ENCODE data around the gene MOAP1.
"Not testable (repeated sequence)": the region's sequence is repeated elsewhere in the genome, so short reads cannot be mapped to it uniquely, and the experiment has no call there.

The MOAP1 gene

GRCh38 chr14:93184391-93185348 lies at the start of gene MOAP1, which contains the start of gene LYSET:
TSS of gene MOAP1 (minus strand) at chr14:93184897. CDS start at chr14:93184242, 655 bp downstream.
TSS of gene LYSET (plus strand) at chr14:93185317. CDS start at chr14:93185406, 89 bp downstream.
- TF ChIP-seq CTCF (IDR thresholded peaks at IDR 0.05; ENCODE audit: low read depth, low read length): peak; percentile 27
- Histone ChIP-seq H3K36me3 (peaks cover 51% of the 10 kb centered on the region), H3K27ac (peak within 1 kb of the TSS; percentile 88)

DNA sequence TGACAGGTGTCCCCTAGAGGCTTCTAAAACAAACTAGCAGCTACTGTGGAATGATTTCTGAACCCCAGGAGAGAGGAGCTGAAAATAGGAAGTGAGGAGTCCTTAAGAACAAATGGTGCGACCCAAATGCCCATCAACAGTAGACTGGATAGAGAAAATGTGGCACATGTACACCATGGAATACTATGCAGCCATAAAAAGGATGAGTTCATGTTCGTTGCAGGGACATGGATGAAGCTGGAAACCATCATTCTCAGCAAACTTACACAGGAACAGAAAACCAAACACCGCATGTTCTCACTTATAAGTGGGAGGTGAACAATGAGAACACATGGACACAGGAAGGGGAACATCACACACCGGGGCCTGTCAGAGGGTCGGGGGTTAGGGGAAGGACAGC lies 48.4 kb upstream of the MOAP1 start:
- H3K9me3 ChIP-seq (ENCODE audit: severe bottlenecking); H3K4me3 ChIP-seq (ENCODE audit: low read depth, low read length); H3K27me3 ChIP-seq (ENCODE audit: insufficient read depth, low read depth, severe bottlenecking); H3K27ac ChIP-seq; DNase-seq; H3K36me3 ChIP-seq: not testable (repeated sequence)

More at GRCh38 chr14:93184391-93185348, at the start of gene MOAP1, which contains the start of gene LYSET:
- H3K4me3 ChIP-seq (ENCODE audit: low read depth, low read length): peak within 1 kb of the TSS; percentile 84
- peak; percentile 92 for DNase-seq
- no peaks in the 10 kb centered on the region for H3K27me3 ChIP-seq (ENCODE audit: insufficient read depth, low read depth, severe bottlenecking)
- no peaks in the 10 kb centered on the region for H3K9me3 ChIP-seq (ENCODE audit: severe bottlenecking)

GRCh38 chr14:93232159-93232558 lies 47.5 kb upstream of the MOAP1 start:
- no peak for TF ChIP-seq CTCF (IDR thresholded peaks at IDR 0.05; ENCODE audit: low read depth, low read length)
- Histone ChIP-seq H3K4me3 (ENCODE audit: low read depth, low read length) (no peak overlapping the region), H3K27me3 (ENCODE audit: insufficient read depth, low read depth, severe bottlenecking) (no peaks in the 10 kb centered on the region), H3K36me3 (peaks cover 19% of the 10 kb centered on the region), H3K9me3 (ENCODE audit: severe bottlenecking) (no peaks in the 10 kb centered on the region), H3K27ac (no peak overlapping the region)
- no peak for DNase-seq

DNA sequence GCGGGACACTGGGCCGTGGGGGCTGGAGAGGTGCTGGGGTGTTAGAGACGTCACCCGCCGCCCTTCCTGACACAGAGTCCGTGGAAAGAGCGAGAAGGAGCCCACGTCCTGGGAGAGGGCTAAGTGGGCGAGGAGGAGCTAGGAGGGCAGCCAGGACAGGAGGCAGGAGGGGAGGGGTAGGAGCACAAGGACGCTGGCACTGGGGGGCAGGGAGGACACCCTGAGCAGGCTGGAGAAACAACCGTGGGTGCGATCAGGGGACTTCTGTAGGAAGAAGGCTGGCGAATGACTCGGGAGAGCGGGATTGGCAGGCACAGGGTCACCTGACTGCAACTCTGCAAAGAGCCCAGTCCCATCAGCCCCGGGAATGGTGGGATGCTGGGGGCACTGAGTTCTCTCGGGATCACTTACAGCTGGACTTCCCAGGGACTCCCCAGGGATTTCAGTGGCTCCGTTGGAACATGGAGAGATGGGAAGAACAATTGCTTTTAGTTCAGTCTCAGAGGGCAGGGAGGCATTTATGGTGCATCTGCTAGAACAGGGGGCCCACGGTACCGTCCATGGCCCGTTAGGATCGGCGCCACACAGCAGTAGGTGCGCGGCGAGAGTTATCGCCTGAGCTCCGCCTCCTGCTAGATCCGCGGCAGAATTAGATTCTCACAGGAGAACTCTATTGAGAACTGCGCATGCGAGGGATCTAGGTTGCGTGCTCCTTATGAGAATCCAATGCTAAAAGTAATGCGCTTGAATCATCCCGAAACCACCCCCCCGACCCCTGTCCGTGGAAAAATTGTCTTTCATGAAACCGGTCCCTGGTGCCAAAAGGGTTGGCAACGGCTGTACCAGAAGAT lies 46.7 kb upstream of the MOAP1 start:
- Histone ChIP-seq H3K9me3 (ENCODE audit: severe bottlenecking) (no peaks in the 10 kb centered on the region), H3K27me3 (ENCODE audit: insufficient read depth, low read depth, severe bottlenecking) (no peaks in the 10 kb centered on the region), H3K27ac (no peak overlapping the region), H3K4me3 (ENCODE audit: low read depth, low read length) (no peak overlapping the region), H3K36me3 (peaks cover 24% of the 10 kb centered on the region)
- DNase-seq: no peak
- no peak for TF ChIP-seq CTCF (IDR thresholded peaks at IDR 0.05; ENCODE audit: low read depth, low read length)

DNA sequence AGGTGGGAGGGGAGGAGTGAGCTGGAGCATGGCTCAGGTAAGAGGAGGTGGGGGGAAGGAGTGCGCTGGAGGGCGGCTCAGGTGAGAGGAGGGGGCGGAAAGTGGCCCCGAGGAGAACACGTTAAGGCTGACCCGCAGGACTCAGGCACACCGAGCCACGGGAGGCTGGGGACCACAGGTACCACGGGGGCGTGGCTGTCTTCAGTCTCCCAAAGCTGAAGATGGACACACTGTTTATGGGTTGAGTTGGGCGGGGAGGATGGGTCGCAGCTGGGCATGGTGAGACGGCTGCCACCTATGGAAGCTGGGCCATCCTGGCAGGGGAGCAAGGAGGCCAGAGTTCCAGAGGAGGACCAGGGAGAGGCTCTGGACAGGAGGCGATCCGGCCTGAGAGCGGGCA lies 45.8 kb upstream of the MOAP1 start:
- H3K36me3 ChIP-seq: peaks cover 33% of the 10 kb centered on the region
- no peak for DNase-seq
- no peak for TF ChIP-seq CTCF (IDR thresholded peaks at IDR 0.05; ENCODE audit: low read depth, low read length)
- no peaks in the 10 kb centered on the region for H3K27me3 ChIP-seq (ENCODE audit: insufficient read depth, low read depth, severe bottlenecking)
- no peak overlapping the region for H3K4me3 ChIP-seq (ENCODE audit: low read depth, low read length)
- no peak overlapping the region for H3K27ac ChIP-seq
- no peaks in the 10 kb centered on the region for H3K9me3 ChIP-seq (ENCODE audit: severe bottlenecking)

GRCh38 chr14:93228550-93228949 lies 43.9 kb upstream of the MOAP1 start:
- no peak for DNase-seq
- no peak overlapping the region for H3K4me3 ChIP-seq (ENCODE audit: low read depth, low read length)
- TF ChIP-seq CTCF (IDR thresholded peaks at IDR 0.05; ENCODE audit: low read depth, low read length): no peak
- no peaks in the 10 kb centered on the region for H3K9me3 ChIP-seq (ENCODE audit: severe bottlenecking)
- H3K36me3 ChIP-seq: peaks cover 43% of the 10 kb centered on the region
- no peaks in the 10 kb centered on the region for H3K27me3 ChIP-seq (ENCODE audit: insufficient read depth, low read depth, severe bottlenecking)
- no peak overlapping the region for H3K27ac ChIP-seq

Data from WERI-Rb-1 (cell line).